Measurements from ENCODE around the gene RPS3. TPM values are rescaled to one million over a fixed set of nuclear protein-coding genes. Genes with fewer than 3 reads are reported as not detected.
A peak's percentile ranks its signal among the peaks of the same experiment; 100 is the strongest.

The RPS3 gene
- total and polyA plus RNA-seq, 2 of the 13 experiments (the other 11 are each of a cell fraction or from before 2014, with no cell fraction given), result 2,143 to 3,616 TPM

- TF ChIP-seq, protein P1, sequence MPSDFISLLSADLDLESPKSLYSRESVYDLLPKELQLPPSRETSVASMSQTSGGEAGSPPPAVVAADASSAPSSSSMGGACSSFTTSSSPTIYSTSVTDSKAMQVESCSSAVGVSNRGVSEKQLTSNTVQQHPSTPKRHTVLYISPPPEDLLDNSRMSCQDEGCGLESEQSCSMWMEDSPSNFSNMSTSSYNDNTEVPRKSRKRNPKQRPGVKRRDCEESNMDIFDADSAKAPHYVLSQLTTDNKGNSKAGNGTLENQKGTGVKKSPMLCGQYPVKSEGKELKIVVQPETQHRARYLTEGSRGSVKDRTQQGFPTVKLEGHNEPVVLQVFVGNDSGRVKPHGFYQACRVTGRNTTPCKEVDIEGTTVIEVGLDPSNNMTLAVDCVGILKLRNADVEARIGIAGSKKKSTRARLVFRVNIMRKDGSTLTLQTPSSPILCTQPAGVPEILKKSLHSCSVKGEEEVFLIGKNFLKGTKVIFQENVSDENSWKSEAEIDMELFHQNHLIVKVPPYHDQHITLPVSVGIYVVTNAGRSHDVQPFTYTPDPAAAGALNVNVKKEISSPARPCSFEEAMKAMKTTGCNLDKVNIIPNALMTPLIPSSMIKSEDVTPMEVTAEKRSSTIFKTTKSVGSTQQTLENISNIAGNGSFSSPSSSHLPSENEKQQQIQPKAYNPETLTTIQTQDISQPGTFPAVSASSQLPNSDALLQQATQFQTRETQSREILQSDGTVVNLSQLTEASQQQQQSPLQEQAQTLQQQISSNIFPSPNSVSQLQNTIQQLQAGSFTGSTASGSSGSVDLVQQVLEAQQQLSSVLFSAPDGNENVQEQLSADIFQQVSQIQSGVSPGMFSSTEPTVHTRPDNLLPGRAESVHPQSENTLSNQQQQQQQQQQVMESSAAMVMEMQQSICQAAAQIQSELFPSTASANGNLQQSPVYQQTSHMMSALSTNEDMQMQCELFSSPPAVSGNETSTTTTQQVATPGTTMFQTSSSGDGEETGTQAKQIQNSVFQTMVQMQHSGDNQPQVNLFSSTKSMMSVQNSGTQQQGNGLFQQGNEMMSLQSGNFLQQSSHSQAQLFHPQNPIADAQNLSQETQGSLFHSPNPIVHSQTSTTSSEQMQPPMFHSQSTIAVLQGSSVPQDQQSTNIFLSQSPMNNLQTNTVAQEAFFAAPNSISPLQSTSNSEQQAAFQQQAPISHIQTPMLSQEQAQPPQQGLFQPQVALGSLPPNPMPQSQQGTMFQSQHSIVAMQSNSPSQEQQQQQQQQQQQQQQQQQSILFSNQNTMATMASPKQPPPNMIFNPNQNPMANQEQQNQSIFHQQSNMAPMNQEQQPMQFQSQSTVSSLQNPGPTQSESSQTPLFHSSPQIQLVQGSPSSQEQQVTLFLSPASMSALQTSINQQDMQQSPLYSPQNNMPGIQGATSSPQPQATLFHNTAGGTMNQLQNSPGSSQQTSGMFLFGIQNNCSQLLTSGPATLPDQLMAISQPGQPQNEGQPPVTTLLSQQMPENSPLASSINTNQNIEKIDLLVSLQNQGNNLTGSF (CRISPR knock-in tag; IDR thresholded peaks at IDR 0.05), result no peak
- TF ChIP-seq FLYWCH1 (CRISPR knock-in tag; IDR thresholded peaks at IDR 0.05), result no peak
- TF ChIP-seq HIVEP1 (CRISPR knock-in tag; IDR thresholded peaks at IDR 0.05), result no peak
- no peak for TF ChIP-seq AKAP8 (CRISPR knock-in tag; IDR thresholded peaks at IDR 0.05)
- TF ChIP-seq SP1 (IDR thresholded peaks at IDR 0.05), result no peak
- TF ChIP-seq SP1 (CRISPR knock-in tag; IDR thresholded peaks at IDR 0.05), result no peak
- TF ChIP-seq ZNF782 (CRISPR knock-in tag; IDR thresholded peaks at IDR 0.05; ENCODE audit: borderline replicate concordance), result no peak
- peak; percentile 61; the same call in 1 of the 2 replicates for TF ChIP-seq TBX3 (IDR thresholded peaks at IDR 0.05; ENCODE audit: borderline replicate concordance)
- TF ChIP-seq U2AF1 (optimal IDR thresholded peaks at IDR 0.05; ENCODE audit: low read depth, low read length), result no peak
- TF ChIP-seq ZNF652 (CRISPR knock-in tag; IDR thresholded peaks at IDR 0.05; ENCODE audit: borderline replicate concordance, low read depth), result peak; percentile 64
- TF ChIP-seq RFX1 (IDR thresholded peaks at IDR 0.05), result no peak
- TF ChIP-seq HOXA5 (CRISPR knock-in tag; IDR thresholded peaks at IDR 0.05), result no peak
- TF ChIP-seq FOXP1 (IDR thresholded peaks at IDR 0.05), result no peak; the same call in 1 of the 2 replicates
- TF ChIP-seq FOXP1 (CRISPR knock-in tag; IDR thresholded peaks at IDR 0.05), result peak; percentile 86
- peak; percentile 76 for TF ChIP-seq SAP130 (CRISPR knock-in tag; IDR thresholded peaks at IDR 0.05; ENCODE audit: low read depth)
- no peak for TF ChIP-seq ZFY (CRISPR knock-in tag; IDR thresholded peaks at IDR 0.05)
- TF ChIP-seq KDM3A (CRISPR knock-in tag; IDR thresholded peaks at IDR 0.05; ENCODE audit: low read depth), result no peak
- TF ChIP-seq HNF4A (CRISPR knock-in tag; IDR thresholded peaks at IDR 0.05), result no peak
- TF ChIP-seq MTA1 (CRISPR knock-in tag; IDR thresholded peaks at IDR 0.05; ENCODE audit: borderline replicate concordance), result no peak
- TF ChIP-seq DNMT3B (CRISPR knock-in tag; conservative IDR thresholded peaks at IDR 0.05), result no peak
- TF ChIP-seq CREB3 (CRISPR knock-in tag; IDR thresholded peaks at IDR 0.05), result no peak
- TF ChIP-seq SUZ12 (IDR thresholded peaks at IDR 0.05; ENCODE audit: low read depth, low read length), result no peak
- TF ChIP-seq SKI (IDR thresholded peaks at IDR 0.05; ENCODE audit: partially characterized antibody), result no peak
- no peak for TF ChIP-seq ZBTB43 (CRISPR knock-in tag; conservative IDR thresholded peaks at IDR 0.05)
- TF ChIP-seq ZNF570 (CRISPR knock-in tag; IDR thresholded peaks at IDR 0.05; ENCODE audit: borderline replicate concordance), result no peak
- TF ChIP-seq ZNF121 (CRISPR knock-in tag; IDR thresholded peaks at IDR 0.05), result no peak
- no peak for TF ChIP-seq SSRP1 (CRISPR knock-in tag; IDR thresholded peaks at IDR 0.05)
Observed at GRCh38 chr11:75371949-75372876, 27.1 kb upstream of the RPS3 start (continued).

All from HepG2 (cell line).